Measurements from ENCODE around the gene SLC39A1.

SLC39A1 gene

GRCh38 chr1:153976819-153977249 lies 13.5 kb upstream of the SLC39A1 start:
- no peak for DNase-seq

- no peak for DNase-seq
Measured at GRCh38 chr1:153973525-153973924, 10.2 kb upstream of the SLC39A1 start.

GRCh38 chr1:153973071-153973470 lies 9.7 kb upstream of the SLC39A1 start:
- DNase-seq = no peak

GRCh38 chr1:153970346-153970745 lies 7.0 kb upstream of the SLC39A1 start:
- DNase-seq = no peak

GRCh38 chr1:153968972-153969371 lies 5.6 kb upstream of the SLC39A1 start:
- DNase-seq = no peak

GRCh38 chr1:153968408-153968807 lies 5.1 kb upstream of the SLC39A1 start:
- DNase-seq = no peak

- DNase-seq = no peak
Measured at GRCh38 chr1:153968000-153968363, 4.6 kb upstream of the SLC39A1 start.

GRCh38 chr1:153967107-153967999 lies 4.0 kb upstream of the SLC39A1 start, which contains the start of gene CREB3L4:
CREB3L4 (plus strand) TSS chr1:153967902; CDS start chr1:153968526, 624 bp downstream.
- peak in 4 of 5 experiments; percentile 75 to 98 (median 79) for DNase-seq

GRCh38 chr1:153963850-153964331 lies 554 bp upstream of the SLC39A1 start:
- no peak for DNase-seq

GRCh38 chr1:153962088-153963029 lies 978 bp downstream of the SLC39A1 start:
- DNase-seq = no peak

GRCh38 chr1:153961421-153961820 lies 1.9 kb downstream of the SLC39A1 start:
- no peak for DNase-seq

GRCh38 chr1:153960206-153960605 lies 3.1 kb downstream of the SLC39A1 start:
- no peak for DNase-seq

GRCh38 chr1:153959454-153959853 lies 3.9 kb downstream of the SLC39A1 start:
- DNase-seq = no peak

- DNase-seq = no peak
Measured at GRCh38 chr1:153958961-153959260, 4.4 kb downstream of the SLC39A1 start.

GRCh38 chr1:153958111-153958960 lies 5.0 kb downstream of the SLC39A1 start, which contains the start of gene CRTC2:
CRTC2 (minus strand) TSS chr1:153958612; CDS start chr1:153958497, 115 bp downstream.
- DNase-seq = peak; percentile 92 to 99 (median 97)

GRCh38 chr1:153957744-153958110 lies 5.6 kb downstream of the SLC39A1 start:
- peak in 3 of 5 experiments; percentile 19 to 66 (median 65) for DNase-seq

GRCh38 chr1:153956997-153957715 lies 6.2 kb downstream of the SLC39A1 start:
- DNase-seq = no peak

GRCh38 chr1:153954826-153955225 lies 8.5 kb downstream of the SLC39A1 start:
- DNase-seq = no peak

GRCh38 chr1:153953859-153954365 lies 9.4 kb downstream of the SLC39A1 start:
- DNase-seq = no peak

GRCh38 chr1:153951801-153952200 lies 11.5 kb downstream of the SLC39A1 start:
- no peak for DNase-seq

- no peak for DNase-seq
Measured at GRCh38 chr1:153951183-153951582, 12.2 kb downstream of the SLC39A1 start.

All from T-helper 2 cell (primary cell).